ENCODE measurements around the gene PDE4D. TPM values are rescaled to one million over a fixed set of nuclear protein-coding genes. Genes with fewer than 3 reads are reported as not detected.

Gene PDE4D
- total RNA-seq, 1 donor: 12.7 TPM

- H3K4me3 ChIP-seq (ENCODE audit: low read depth, low read length): no peak overlapping the region
- TF ChIP-seq CTCF (IDR thresholded peaks at IDR 0.05; ENCODE audit: insufficient read depth, low read length): no peak
- DNase-seq (ENCODE audit: low read depth): no peak
Measured at GRCh38 chr5:59487772-59488729, 405.5 kb downstream of the PDE4D start.

GRCh38 chr5:59487068-59487686 is 406.3 kb downstream of the PDE4D start:
- TF ChIP-seq CTCF (IDR thresholded peaks at IDR 0.05; ENCODE audit: insufficient read depth, low read length): no peak
- no peak overlapping the region for H3K4me3 ChIP-seq (ENCODE audit: low read depth, low read length)
- DNase-seq (ENCODE audit: low read depth): no peak

GRCh38 chr5:59486508-59486907 is 407.0 kb downstream of the PDE4D start:
- no peak for TF ChIP-seq CTCF (IDR thresholded peaks at IDR 0.05; ENCODE audit: insufficient read depth, low read length)
- no peak overlapping the region for H3K4me3 ChIP-seq (ENCODE audit: low read depth, low read length)
- DNase-seq (ENCODE audit: low read depth): no peak

GRCh38 chr5:59485629-59486439 is 407.7 kb downstream of the PDE4D start:
- no peak overlapping the region for H3K4me3 ChIP-seq (ENCODE audit: low read depth, low read length)
- no peak for DNase-seq (ENCODE audit: low read depth)
- TF ChIP-seq CTCF (IDR thresholded peaks at IDR 0.05; ENCODE audit: insufficient read depth, low read length): no peak

- no peak overlapping the region for H3K4me3 ChIP-seq (ENCODE audit: low read depth, low read length)
- DNase-seq (ENCODE audit: low read depth): no peak
- no peak for TF ChIP-seq CTCF (IDR thresholded peaks at IDR 0.05; ENCODE audit: insufficient read depth, low read length)
Measured at GRCh38 chr5:59485107-59485506, 408.4 kb downstream of the PDE4D start.

- no peak for DNase-seq (ENCODE audit: low read depth)
- no peak for TF ChIP-seq CTCF (IDR thresholded peaks at IDR 0.05; ENCODE audit: insufficient read depth, low read length)
- H3K4me3 ChIP-seq (ENCODE audit: low read depth, low read length): no peak overlapping the region
Measured at GRCh38 chr5:59484618-59485017, 408.9 kb downstream of the PDE4D start.

Measured in fibroblast of the aortic adventitia (primary cell).